Mucosa of descending colon (tissue), 3 donors: Measurements from ENCODE around the gene PBX4. TPM values are rescaled to one million over a fixed set of nuclear protein-coding genes. Genes with fewer than 3 reads are reported as not detected.

Source experiments
- ATAC-seq: fragments of 200-7000 bp; cut with Tn5 transposase; one replicate; pipeline ENCODE4 v1.9.1; 2020; ENCODE audit warnings: mild to moderate bottlenecking, moderate library complexity
- DNase-seq, 3 donors: peaks; one replicate each; pipeline ENCODE4 v3.0.0-alpha.2; 2020
- H3K36me3 ChIP-seq: fragments of 200-600 bp; one replicate; pipeline ENCODE4 v1.8.0; 2021; ENCODE audit warnings: low read depth, mild to moderate bottlenecking
- H3K4me1 ChIP-seq: fragments of 200-600 bp; one replicate; pipeline ENCODE4 v1.8.0; 2021; ENCODE audit warnings: low read depth, mild to moderate bottlenecking
- H3K4me3 ChIP-seq: fragments of 200-600 bp; one replicate; pipeline ENCODE4 v1.8.0; 2021; ENCODE audit warnings: mild to moderate bottlenecking
- H3K9me3 ChIP-seq: fragments of 200-600 bp; one replicate; pipeline ENCODE4 v1.8.0; 2021; ENCODE audit warnings: mild to moderate bottlenecking
- CTCF ChIP-seq: fragments of 200-600 bp; IDR thresholded peaks from one replicate; pipeline ENCODE4 v1.8.0; 2022; ENCODE audit warnings: antibody characterized with exemption, mild to moderate bottlenecking
- intact Hi-C, 2 donors: fragments of 100-400 bp; cut with DNase I in 1 of 2; cut with micrococcal nuclease in 1 of 2; formaldehyde crosslinking; loops; one replicate each; pipeline versions ENCODE4 v1.11.0 to v1.11.1; 2022; cut with DNase I, micrococcal nuclease
- total RNA-seq, 3 donors: library from RNA; stranded (reverse); fragmentation: NEBNext Ultra II Directional in 2 of 3; extraction: Animal tissue kit (Norgen Biotek cat#: 25700) in 2 of 3; gene quantifications; one replicate each; pipeline versions ENCODE4 v1.2.1 to v1.2.4, GENCODE V29; 2021 to 2023
- donor health status: DM: no; HTN: no; CAD: no; lungs with moderate emphysema.
- donor health status: DM: no; HTN: no; CAD: no.
- donor health status: DM: no; HTN: yes; CAD: no.

The PBX4 gene
- total RNA-seq, 3 donors from 2014 or later: 2.8 to 6.2 (median 4.6) TPM

GRCh38 chr19:19540715-19541515 lies 77.6 kb downstream of the PBX4 start:
- DNase-seq (peak; percentile 62 to 79 (median 72)), ATAC-seq (peak; percentile 78)
- intact Hi-C loops: no loop called here
- no peaks in the 10 kb centered on the region for H3K9me3 ChIP-seq
- H3K4me3 ChIP-seq: no peak overlapping the region
- H3K36me3 ChIP-seq: no peaks in the 10 kb centered on the region
- H3K4me1 ChIP-seq: peaks cover 20% of the 10 kb centered on the region
- TF ChIP-seq CTCF: no peak

- TF ChIP-seq CTCF: no peak
- H3K9me3 ChIP-seq: no peaks in the 10 kb centered on the region
- ATAC-seq (peak; percentile 67), DNase-seq (peak; percentile 84 to 88 (median 87))
- H3K4me1 ChIP-seq: peaks cover 20% of the 10 kb centered on the region
- H3K36me3 ChIP-seq: no peaks in the 10 kb centered on the region
- no peak overlapping the region for H3K4me3 ChIP-seq
- intact Hi-C loops: no loop called here
Measured at GRCh38 chr19:19540064-19540714, 78.3 kb downstream of the PBX4 start.

GRCh38 chr19:19539698-19540063 lies 78.8 kb downstream of the PBX4 start:
- DNase-seq (no peak), ATAC-seq (no peak)
- intact Hi-C loops: no loop called here
- H3K36me3 ChIP-seq: no peaks in the 10 kb centered on the region
- TF ChIP-seq CTCF: no peak
- no peaks in the 10 kb centered on the region for H3K9me3 ChIP-seq
- H3K4me3 ChIP-seq: no peak overlapping the region
- peaks cover 20% of the 10 kb centered on the region for H3K4me1 ChIP-seq

- ATAC-seq: no peak
- Histone ChIP-seq H3K9me3 (no peaks in the 10 kb centered on the region), H3K36me3 (no peaks in the 10 kb centered on the region), H3K4me3 (no peak overlapping the region), H3K4me1 (peaks cover 20% of the 10 kb centered on the region)
- TF ChIP-seq CTCF: no peak
- intact Hi-C loops: no loop called here
- no peak for DNase-seq
Measured at GRCh38 chr19:19538785-19539166, 79.7 kb downstream of the PBX4 start.

- DNase-seq (peak in 2 of 3 donors; percentile 59 to 65), ATAC-seq (peak; percentile 33)
- intact Hi-C loops: no loop called here
- H3K9me3 ChIP-seq: no peaks in the 10 kb centered on the region
- H3K4me3 ChIP-seq: no peak within 1 kb of the TSS
- no peak for TF ChIP-seq CTCF
- H3K36me3 ChIP-seq: no peaks in the 10 kb centered on the region
- H3K4me1 ChIP-seq: peaks cover 20% of the 10 kb centered on the region
Measured at GRCh38 chr19:19538061-19538784, 80.3 kb downstream of the PBX4 start, which contains the start of gene CILP2. CILP2 (plus strand) TSS chr19:19538265; CDS start chr19:19538350, 85 bp downstream.
